AG09309 (cell line): Measurements from ENCODE around the gene ITIH4.

Experiments used
- DNase-seq: peaks from one replicate; pipeline ENCODE4 v3.0.0-alpha.2; 2010; ENCODE audit warnings: low read depth
- H3K4me3 ChIP-seq: 2 replicates; pipeline ENCODE4 v1.5.1; 2011; ENCODE audit warnings: mild to moderate bottlenecking, low read depth, low read length, moderate library complexity; ENCODE audit not compliant: control insufficient read depth
- TF ChIP-seq, protein P1 (sequence below): IDR thresholded peaks from 2 replicates; pipeline ENCODE4 v1.5.1; 2011; ENCODE audit warnings: mild to moderate bottlenecking, low read depth, low read length, inconsistent platforms; ENCODE audit not compliant: insufficient read depth, control insufficient read depth; ENCODE audit errors: missing control alignments

The ITIH4 gene

DNA sequence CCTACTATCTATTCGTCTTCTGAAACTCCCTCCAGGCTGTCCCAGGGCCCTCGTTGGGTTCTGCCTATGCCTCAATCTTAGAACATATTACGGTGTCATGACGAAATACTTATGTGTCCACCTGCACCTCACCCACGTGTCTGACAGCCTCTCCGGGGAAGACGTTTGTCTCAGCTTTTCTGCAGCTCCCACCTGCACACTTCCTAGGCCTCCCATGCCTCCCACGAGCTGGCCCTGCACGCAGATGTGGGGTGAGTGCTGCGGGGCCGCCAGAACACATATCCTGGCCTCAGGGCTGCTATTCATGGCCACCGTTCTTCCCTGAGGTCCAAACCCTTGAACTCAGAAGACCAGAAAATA, 11.5 kb upstream of the ITIH4 start:
- DNase-seq, result no peak

DNA sequence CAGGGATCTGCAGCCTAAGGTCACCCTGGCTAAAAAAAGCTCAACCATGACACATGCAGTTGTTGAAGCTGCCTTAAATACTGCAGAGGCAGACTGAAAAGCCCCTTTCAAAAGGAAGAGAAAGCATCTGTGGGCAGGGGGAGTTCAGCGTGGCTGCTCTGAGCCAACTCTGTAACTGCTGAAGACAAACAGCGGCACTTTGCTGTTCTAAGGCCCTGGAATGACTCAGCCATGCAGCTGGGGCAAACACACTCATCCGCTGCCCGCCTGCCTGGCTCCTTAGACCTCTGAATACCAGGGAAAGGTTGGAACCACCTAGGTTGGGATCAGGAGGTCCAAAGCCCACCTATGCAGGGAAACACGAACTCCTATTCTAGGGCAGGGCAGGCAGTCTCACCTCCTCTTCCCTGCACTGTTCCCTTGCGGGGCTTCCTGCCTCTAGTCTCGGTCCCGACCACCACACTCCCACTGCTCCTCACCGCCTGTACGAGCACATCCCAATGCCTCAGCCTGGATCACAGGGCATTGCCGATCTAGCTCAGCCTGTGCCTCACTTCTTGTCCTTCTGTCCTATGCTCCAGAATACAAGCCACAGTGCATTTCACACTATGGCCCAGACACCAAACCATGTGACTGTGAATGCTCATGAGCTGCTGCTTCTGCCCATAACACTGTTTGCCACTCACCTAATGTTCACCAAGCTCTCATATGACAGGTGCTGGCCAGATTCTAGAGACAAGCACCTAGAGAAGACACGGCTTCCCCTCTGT, 10.9 kb upstream of the ITIH4 start:
- TF ChIP-seq, protein P1, sequence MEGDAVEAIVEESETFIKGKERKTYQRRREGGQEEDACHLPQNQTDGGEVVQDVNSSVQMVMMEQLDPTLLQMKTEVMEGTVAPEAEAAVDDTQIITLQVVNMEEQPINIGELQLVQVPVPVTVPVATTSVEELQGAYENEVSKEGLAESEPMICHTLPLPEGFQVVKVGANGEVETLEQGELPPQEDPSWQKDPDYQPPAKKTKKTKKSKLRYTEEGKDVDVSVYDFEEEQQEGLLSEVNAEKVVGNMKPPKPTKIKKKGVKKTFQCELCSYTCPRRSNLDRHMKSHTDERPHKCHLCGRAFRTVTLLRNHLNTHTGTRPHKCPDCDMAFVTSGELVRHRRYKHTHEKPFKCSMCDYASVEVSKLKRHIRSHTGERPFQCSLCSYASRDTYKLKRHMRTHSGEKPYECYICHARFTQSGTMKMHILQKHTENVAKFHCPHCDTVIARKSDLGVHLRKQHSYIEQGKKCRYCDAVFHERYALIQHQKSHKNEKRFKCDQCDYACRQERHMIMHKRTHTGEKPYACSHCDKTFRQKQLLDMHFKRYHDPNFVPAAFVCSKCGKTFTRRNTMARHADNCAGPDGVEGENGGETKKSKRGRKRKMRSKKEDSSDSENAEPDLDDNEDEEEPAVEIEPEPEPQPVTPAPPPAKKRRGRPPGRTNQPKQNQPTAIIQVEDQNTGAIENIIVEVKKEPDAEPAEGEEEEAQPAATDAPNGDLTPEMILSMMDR, result no peak
- no peak for DNase-seq

More for the DNA sequence above, 11.5 kb upstream of the ITIH4 start:
- H3K4me3 ChIP-seq, result no peak overlapping the region
- TF ChIP-seq, protein P1, result no peak

DNA sequence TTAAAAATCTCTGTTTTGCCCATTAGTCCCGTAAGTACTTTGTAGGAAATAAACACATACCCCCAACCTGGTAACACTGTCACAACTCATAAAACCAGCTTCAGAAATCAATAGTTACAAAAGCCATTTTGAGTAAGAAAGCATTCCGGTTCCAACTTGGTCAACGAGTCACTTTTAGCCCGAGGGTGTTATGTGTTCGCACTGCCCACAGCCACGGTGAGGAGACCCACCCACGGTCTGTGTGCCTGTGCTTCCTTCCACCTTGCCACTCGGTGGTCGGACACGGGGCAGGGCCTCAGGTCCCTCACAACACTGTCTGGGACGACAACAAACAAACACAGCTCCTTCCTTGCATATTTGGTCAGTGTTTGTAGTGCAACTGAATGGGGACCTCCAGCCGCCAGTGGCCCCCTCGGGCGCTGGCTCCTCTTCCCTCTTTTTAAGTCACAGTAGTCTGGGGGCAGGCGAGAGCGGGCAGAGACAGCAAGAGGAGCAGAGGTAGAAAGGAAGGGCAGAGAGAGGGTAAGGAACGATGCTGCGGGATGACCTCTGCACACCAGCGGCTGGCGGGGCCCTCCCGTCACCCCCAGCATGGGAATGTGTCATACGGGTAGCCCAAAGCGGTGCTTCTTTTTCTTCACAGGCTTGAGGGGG, 9.5 kb upstream of the ITIH4 start:
- no peak overlapping the region for H3K4me3 ChIP-seq
- TF ChIP-seq, protein P1, result no peak
- no peak for DNase-seq

More for the DNA sequence above, 10.9 kb upstream of the ITIH4 start:
- H3K4me3 ChIP-seq, result no peak overlapping the region

DNA sequence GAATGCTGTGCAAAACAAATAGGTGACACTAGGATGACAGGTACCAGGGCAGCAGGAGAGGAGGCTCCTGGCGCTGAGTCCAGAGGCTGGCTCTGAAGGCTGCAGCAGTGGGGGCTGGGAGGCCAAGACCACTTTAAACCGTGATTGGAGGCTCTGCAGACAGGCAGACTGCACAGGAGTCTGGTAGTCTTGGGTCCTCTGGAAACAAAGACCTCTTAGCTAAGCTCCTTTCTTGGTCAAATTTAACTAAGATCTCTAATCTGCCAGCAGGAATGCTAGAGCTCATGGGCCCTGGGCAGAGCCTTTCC, 8.8 kb upstream of the ITIH4 start:
- no peak for DNase-seq
- TF ChIP-seq, protein P1, result no peak
- H3K4me3 ChIP-seq, result no peak overlapping the region

DNA sequence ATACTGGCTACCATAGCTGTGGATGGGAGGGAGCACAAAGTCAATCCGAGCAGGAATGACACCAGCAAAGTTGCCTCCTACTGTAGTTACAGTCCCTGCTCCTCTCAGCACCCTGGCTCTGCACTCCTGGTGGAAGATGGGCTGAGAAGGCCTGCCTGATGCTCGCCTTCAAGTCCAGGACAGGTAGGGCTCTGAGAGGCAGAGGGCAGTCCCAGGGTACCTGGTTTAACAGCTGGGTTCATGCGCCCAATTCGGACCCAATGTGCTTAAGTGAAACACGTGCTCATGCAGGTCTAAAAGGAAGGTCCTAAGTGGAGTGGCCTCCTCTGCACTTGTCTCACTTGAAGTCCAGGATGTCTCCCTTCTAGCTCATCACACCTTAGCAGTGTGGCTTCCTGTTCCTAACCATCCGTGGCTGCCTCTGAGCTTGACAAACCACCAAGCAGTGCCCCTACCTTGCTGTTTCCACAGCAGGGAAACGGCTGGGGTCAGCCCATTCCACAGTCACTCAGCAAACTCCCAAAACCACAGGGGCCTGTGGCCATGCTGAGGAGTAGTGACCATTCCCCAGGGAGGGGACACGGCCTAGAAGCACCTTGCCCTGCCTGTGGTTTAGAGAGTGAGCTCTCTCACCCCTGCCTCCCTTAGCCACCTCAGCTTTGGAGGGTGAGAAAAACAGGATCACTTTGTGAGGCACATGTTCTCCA, 8.2 kb upstream of the ITIH4 start:
- TF ChIP-seq, protein P1, result no peak
- no peak overlapping the region for H3K4me3 ChIP-seq
- no peak for DNase-seq

DNA sequence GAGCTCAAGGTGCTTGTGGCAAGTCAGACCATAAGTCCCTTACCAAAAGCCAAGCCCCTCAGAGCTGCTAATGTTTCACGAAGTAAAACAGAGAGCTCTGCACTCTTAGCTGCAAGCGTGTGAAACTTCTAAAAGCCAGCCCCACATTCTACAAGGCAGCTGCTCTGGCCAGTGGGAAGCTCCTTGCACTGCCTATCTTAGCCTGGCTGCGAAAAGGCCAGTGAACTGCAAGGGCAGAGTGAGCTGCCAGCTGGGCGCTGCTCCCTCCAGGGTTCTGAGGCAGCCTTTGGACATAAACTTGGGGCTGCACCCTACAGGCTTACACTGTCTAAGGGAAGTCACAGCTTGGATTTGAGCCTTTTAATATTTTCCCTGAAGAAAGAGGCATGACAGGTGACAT, 6.5 kb upstream of the ITIH4 start:
- H3K4me3 ChIP-seq, result no peak overlapping the region

More for the DNA sequence above, 6.5 kb upstream of the ITIH4 start:
- DNase-seq, result no peak
- TF ChIP-seq, protein P1, result no peak
